ENCODE measurements around the gene CCDC6. TPM values are rescaled to one million over a fixed set of nuclear protein-coding genes. Genes with fewer than 3 reads are reported as not detected.

The CCDC6 gene
- total RNA-seq, 1 donor from 2014 or later: 42.7 TPM

- TF ChIP-seq CTCF (IDR thresholded peaks at IDR 0.05; ENCODE audit: insufficient read depth, low read length, poor library complexity, severe bottlenecking): no peak
- no peak for DNase-seq (ENCODE audit: low read depth)
- H3K36me3 ChIP-seq (ENCODE audit: control insufficient read depth, insufficient read depth, low read length): no peaks in the 10 kb centered on the region
- no peaks in the 10 kb centered on the region for H3K27me3 ChIP-seq (ENCODE audit: control insufficient read depth, insufficient read depth, low read length)
- no peak overlapping the region for H3K4me3 ChIP-seq (ENCODE audit: low read depth, low read length)
These were observed 85.9 kb downstream of the CCDC6 start for GRCh38 chr10:59820471-59820870.

GRCh38 chr10:59819683-59820082, 86.7 kb downstream of the CCDC6 start:
- Histone ChIP-seq H3K36me3 (ENCODE audit: control insufficient read depth, insufficient read depth, low read length) (no peaks in the 10 kb centered on the region), H3K27me3 (ENCODE audit: control insufficient read depth, insufficient read depth, low read length) (no peaks in the 10 kb centered on the region), H3K4me3 (ENCODE audit: low read depth, low read length) (no peak overlapping the region)
- DNase-seq (ENCODE audit: low read depth): no peak
- no peak for TF ChIP-seq CTCF (IDR thresholded peaks at IDR 0.05; ENCODE audit: insufficient read depth, low read length, poor library complexity, severe bottlenecking)

- Histone ChIP-seq H3K27me3 (ENCODE audit: control insufficient read depth, insufficient read depth, low read length) (no peaks in the 10 kb centered on the region), H3K4me3 (ENCODE audit: low read depth, low read length) (no peak overlapping the region), H3K36me3 (ENCODE audit: control insufficient read depth, insufficient read depth, low read length) (no peaks in the 10 kb centered on the region)
- no peak for DNase-seq (ENCODE audit: low read depth)
- no peak for TF ChIP-seq CTCF (IDR thresholded peaks at IDR 0.05; ENCODE audit: insufficient read depth, low read length, poor library complexity, severe bottlenecking)
These were observed 87.1 kb downstream of the CCDC6 start for GRCh38 chr10:59819265-59819664.

GRCh38 chr10:59817773-59818172, 88.6 kb downstream of the CCDC6 start:
- DNase-seq (ENCODE audit: low read depth): no peak
- no peak for TF ChIP-seq CTCF (IDR thresholded peaks at IDR 0.05; ENCODE audit: insufficient read depth, low read length, poor library complexity, severe bottlenecking)
- no peaks in the 10 kb centered on the region for H3K36me3 ChIP-seq (ENCODE audit: control insufficient read depth, insufficient read depth, low read length)

GRCh38 chr10:59814878-59815277, 91.5 kb downstream of the CCDC6 start:
- Histone ChIP-seq H3K36me3 (ENCODE audit: control insufficient read depth, insufficient read depth, low read length) (no peaks in the 10 kb centered on the region), H3K27me3 (ENCODE audit: control insufficient read depth, insufficient read depth, low read length) (no peaks in the 10 kb centered on the region)
- no peak for TF ChIP-seq CTCF (IDR thresholded peaks at IDR 0.05; ENCODE audit: insufficient read depth, low read length, poor library complexity, severe bottlenecking)

More at GRCh38 chr10:59817773-59818172, 88.6 kb downstream of the CCDC6 start:
- Histone ChIP-seq H3K4me3 (ENCODE audit: low read depth, low read length) (no peak overlapping the region), H3K27me3 (ENCODE audit: control insufficient read depth, insufficient read depth, low read length) (no peaks in the 10 kb centered on the region)

GRCh38 chr10:59812519-59813122, 93.7 kb downstream of the CCDC6 start:
- Histone ChIP-seq H3K27me3 (ENCODE audit: control insufficient read depth, insufficient read depth, low read length) (no peaks in the 10 kb centered on the region), H3K36me3 (ENCODE audit: control insufficient read depth, insufficient read depth, low read length) (no peaks in the 10 kb centered on the region), H3K4me3 (ENCODE audit: low read depth, low read length) (no peak overlapping the region)
- TF ChIP-seq CTCF (IDR thresholded peaks at IDR 0.05; ENCODE audit: insufficient read depth, low read length, poor library complexity, severe bottlenecking): no peak
- no peak for DNase-seq (ENCODE audit: low read depth)

More at GRCh38 chr10:59814878-59815277, 91.5 kb downstream of the CCDC6 start:
- no peak for DNase-seq (ENCODE audit: low read depth)
- no peak overlapping the region for H3K4me3 ChIP-seq (ENCODE audit: low read depth, low read length)
